SK-N-MC (cell line): Measurements from ENCODE around the gene CGN.

Experiments
- DNase-seq: peaks from one replicate; pipeline ENCODE4 v3.0.0-alpha.2; 2011; ENCODE audit warnings: low read depth, low spot score
- H3K27ac ChIP-seq: fragments of 200-600 bp; sonication (generic); 2 replicates; pipeline ENCODE4 v1.5.1; 2016; ENCODE audit warnings: mixed run types
- H3K36me3 ChIP-seq: fragments of 200-600 bp; sonication (generic); 2 replicates; pipeline ENCODE4 v1.6.1; 2017; ENCODE audit warnings: antibody characterized with exemption, low read length, mixed read lengths; ENCODE audit not compliant: insufficient read depth
- H3K4me3 ChIP-seq: fragments of 200-600 bp; sonication (generic); 2 replicates; pipeline ENCODE4 v1.5.1; 2016
- H3K9ac ChIP-seq: fragments of 200-600 bp; sonication (generic); 2 replicates; pipeline ENCODE4 v1.8.0; 2017; ENCODE audit warnings: mixed run types, mixed read lengths; ENCODE audit not compliant: insufficient read length
- H3K9me3 ChIP-seq: fragments of 200-600 bp; sonication (generic); 2 replicates; pipeline ENCODE4 v1.6.1; 2017; ENCODE audit warnings: low read depth, mild to moderate bottlenecking, antibody characterized with exemption, low read length, moderate library complexity, mixed read lengths
- EZH2 ChIP-seq: fragments of 200-600 bp; sonication (generic); IDR thresholded peaks from one replicate; pipeline ENCODE4 v1.6.1; 2017; ENCODE audit warnings: antibody characterized with exemption
- FOXP2 ChIP-seq: optimal IDR thresholded peaks from 2 replicates; pipeline ENCODE3; 2011; ENCODE audit warnings: mild to moderate bottlenecking, moderate library complexity; ENCODE audit not compliant: insufficient read depth; ENCODE audit errors: extremely low read length, control extremely low read depth
- POLR2AphosphoS5 ChIP-seq: IDR thresholded peaks from 2 replicates; pipeline ENCODE4 v1.6.1; 2012; ENCODE audit warnings: mild to moderate bottlenecking, low read depth, low read length, borderline replicate concordance

The CGN gene

GRCh38 chr1:151563376-151563775 is 52.2 kb downstream of the CGN start:
- H3K4me3 ChIP-seq = no peak overlapping the region
- no peak overlapping the region for H3K9ac ChIP-seq
- TF ChIP-seq FOXP2 (no peak), POLR2AphosphoS5 (no peak), EZH2 (no peak)
- H3K9me3 ChIP-seq = no peaks in the 10 kb centered on the region
- no peak for DNase-seq
- no peaks in the 10 kb centered on the region for H3K36me3 ChIP-seq
- H3K27ac ChIP-seq = no peak overlapping the region

DNA sequence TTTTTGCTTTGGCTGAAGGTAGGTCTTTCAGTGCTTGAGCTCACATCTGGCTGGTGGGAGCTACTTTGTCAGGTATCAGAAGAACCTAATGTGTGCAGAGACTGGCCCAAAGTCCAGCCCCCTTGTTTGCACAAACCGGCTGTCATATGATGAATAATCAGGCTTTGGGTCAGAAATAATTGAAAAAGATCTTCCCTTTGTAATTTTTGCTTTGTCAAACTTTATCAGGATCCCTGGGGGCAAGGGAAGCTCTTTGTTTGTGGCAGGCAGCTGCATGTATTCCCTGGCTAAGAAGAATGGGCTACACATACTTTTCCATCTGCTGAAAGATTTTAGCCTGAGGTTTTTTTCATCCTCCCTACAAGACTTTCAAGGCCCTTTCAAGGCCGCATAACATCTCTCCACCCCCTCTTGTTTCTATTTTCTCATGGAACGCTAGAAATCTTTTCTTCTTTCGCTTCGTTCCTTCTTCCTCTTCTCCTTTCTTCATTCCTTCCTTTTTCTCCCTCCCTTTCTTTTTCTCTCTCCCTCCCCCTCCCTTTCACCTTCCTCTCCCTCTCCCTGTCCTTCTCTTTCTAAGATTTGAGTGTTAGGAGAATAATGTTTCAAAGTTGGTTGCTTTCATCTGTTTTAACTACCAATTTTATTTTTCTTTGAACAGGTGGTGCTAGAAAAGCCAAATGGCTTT is 54.5 kb downstream of the CGN start:
- no peak overlapping the region for H3K27ac ChIP-seq
- H3K9me3 ChIP-seq = no peaks in the 10 kb centered on the region
- no peaks in the 10 kb centered on the region for H3K36me3 ChIP-seq
- no peak overlapping the region for H3K9ac ChIP-seq
- TF ChIP-seq FOXP2 (no peak), POLR2AphosphoS5 (no peak), EZH2 (no peak)
- no peak overlapping the region for H3K4me3 ChIP-seq
- DNase-seq = no peak

GRCh38 chr1:151568626-151569088 is 57.5 kb downstream of the CGN start:
- Histone ChIP-seq H3K27ac (no peak overlapping the region), H3K9ac (no peak overlapping the region), H3K9me3 (no peaks in the 10 kb centered on the region), H3K36me3 (no peaks in the 10 kb centered on the region), H3K4me3 (no peak overlapping the region)
- DNase-seq = no peak
- TF ChIP-seq EZH2 (no peak), FOXP2 (no peak), POLR2AphosphoS5 (no peak)

- no peak for DNase-seq
- no peaks in the 10 kb centered on the region for H3K36me3 ChIP-seq
- TF ChIP-seq POLR2AphosphoS5 (no peak), FOXP2 (no peak), EZH2 (no peak)
- no peak overlapping the region for H3K4me3 ChIP-seq
- no peak overlapping the region for H3K27ac ChIP-seq
- H3K9me3 ChIP-seq = no peaks in the 10 kb centered on the region
- H3K9ac ChIP-seq = no peak overlapping the region
Measured at GRCh38 chr1:151570819-151571218, 59.6 kb downstream of the CGN start.

GRCh38 chr1:151574575-151575529 is 63.7 kb downstream of the CGN start:
- TF ChIP-seq POLR2AphosphoS5 = no peak
- H3K36me3 ChIP-seq = no peaks in the 10 kb centered on the region
- H3K27ac ChIP-seq = no peak overlapping the region
- H3K9me3 ChIP-seq = no peaks in the 10 kb centered on the region
- H3K9ac ChIP-seq = no peak overlapping the region
- H3K4me3 ChIP-seq = no peak overlapping the region
- DNase-seq = no peak

DNA sequence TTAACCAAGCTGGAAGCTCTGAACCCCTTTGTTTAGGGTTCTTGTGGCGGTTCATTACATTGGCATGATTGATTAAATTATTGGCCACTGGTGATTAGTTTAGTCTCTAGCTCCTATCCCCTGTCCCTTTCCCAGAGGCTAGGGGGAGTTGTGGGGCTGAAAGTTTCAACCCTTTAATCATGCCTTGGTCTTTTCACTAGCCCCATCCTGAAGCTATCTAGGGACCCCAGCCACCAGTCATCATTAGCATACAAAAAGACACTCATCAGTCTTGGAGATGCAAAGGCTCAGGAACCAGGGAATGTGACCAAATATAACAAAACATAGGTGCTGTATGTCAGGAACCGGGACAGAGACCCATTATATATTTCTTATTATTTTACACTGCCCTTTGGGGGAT is 66.0 kb downstream of the CGN start:
- Histone ChIP-seq H3K27ac (no peak overlapping the region), H3K4me3 (no peak overlapping the region), H3K36me3 (no peaks in the 10 kb centered on the region), H3K9me3 (no peaks in the 10 kb centered on the region), H3K9ac (no peak overlapping the region)
- no peak for DNase-seq
- TF ChIP-seq EZH2 (no peak), POLR2AphosphoS5 (no peak), FOXP2 (no peak)

- DNase-seq = no peak
- Histone ChIP-seq H3K36me3 (no peaks in the 10 kb centered on the region), H3K9ac (no peak overlapping the region), H3K27ac (no peak overlapping the region), H3K4me3 (no peak overlapping the region), H3K9me3 (no peaks in the 10 kb centered on the region)
- TF ChIP-seq FOXP2 = no peak
- TF ChIP-seq EZH2 = no peak
- no peak for TF ChIP-seq POLR2AphosphoS5
Measured at GRCh38 chr1:151578941-151579340, 67.8 kb downstream of the CGN start.

DNA sequence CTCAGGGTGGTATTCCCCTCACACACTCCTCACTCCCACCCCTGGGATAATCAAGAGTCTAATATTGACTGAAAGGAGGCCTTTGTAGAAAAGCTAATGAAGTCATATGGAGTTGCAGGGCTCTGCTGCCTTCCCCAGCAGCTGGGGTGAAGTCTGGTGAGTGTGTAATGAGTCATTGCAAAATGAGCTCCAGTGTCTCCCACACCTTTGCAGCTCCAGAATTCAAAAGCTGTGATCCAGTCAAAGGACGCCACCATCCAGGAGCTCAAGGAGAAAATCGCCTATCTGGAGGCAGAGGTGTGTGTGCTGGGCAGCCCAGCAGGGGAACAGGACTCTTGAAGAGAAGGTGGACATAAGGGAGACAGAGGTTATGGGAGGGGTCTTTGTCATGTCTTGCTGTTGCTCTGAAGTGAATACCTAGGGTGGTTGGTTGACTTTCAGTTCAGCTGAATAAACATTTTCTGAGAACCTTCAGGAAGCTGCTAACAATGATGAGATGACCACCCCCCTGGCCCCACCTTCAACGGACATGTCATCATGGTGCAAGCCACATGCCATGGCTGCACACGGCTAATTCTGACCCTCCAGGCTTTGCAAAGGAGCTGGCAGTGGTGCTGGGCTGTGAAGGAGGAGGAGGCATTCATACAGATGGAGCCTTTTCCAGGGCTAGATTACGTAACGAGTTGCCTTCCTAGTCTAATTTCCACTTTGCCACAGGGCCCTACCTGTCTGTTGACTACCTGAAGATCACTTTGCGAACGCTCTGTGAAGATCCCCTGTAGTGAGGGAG is 68.4 kb downstream of the CGN start:
- no peak overlapping the region for H3K27ac ChIP-seq
- TF ChIP-seq POLR2AphosphoS5 = no peak
- TF ChIP-seq EZH2 = no peak
- no peak for DNase-seq
- no peak overlapping the region for H3K4me3 ChIP-seq
- no peaks in the 10 kb centered on the region for H3K36me3 ChIP-seq
- no peaks in the 10 kb centered on the region for H3K9me3 ChIP-seq
- H3K9ac ChIP-seq = no peak overlapping the region

GRCh38 chr1:151581451-151581850 is 70.3 kb downstream of the CGN start:
- Histone ChIP-seq H3K27ac (no peak overlapping the region), H3K36me3 (no peaks in the 10 kb centered on the region), H3K9ac (no peak overlapping the region), H3K4me3 (no peak overlapping the region), H3K9me3 (no peaks in the 10 kb centered on the region)
- TF ChIP-seq FOXP2 = no peak
- DNase-seq = no peak
